ENCODE measurements around the gene RERE.

DNA sequence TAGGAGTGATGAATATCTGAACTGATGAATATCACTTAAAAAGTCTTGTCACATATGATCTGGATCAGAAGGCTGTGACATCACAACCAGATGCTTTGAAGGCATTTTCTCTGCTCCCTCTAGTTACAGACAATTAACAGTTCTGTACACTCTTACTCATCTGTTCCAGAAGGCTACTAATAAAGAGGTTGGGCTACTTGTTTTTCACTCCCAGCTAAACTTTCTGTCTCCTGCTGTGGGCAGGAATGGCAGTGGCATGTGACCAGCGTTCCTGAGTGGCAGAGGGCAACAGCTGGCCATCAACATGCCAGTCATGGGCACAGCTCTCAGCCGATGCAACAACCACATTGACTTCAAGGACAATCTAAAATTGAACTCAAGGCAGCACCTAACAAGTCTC lies 432.9 kb downstream of the RERE start:
- TF ChIP-seq POLR2A (IDR thresholded peaks at IDR 0.05) (no peak), EP300 (IDR thresholded peaks at IDR 0.05) (no peak)
- TF ChIP-seq, protein P1, sequence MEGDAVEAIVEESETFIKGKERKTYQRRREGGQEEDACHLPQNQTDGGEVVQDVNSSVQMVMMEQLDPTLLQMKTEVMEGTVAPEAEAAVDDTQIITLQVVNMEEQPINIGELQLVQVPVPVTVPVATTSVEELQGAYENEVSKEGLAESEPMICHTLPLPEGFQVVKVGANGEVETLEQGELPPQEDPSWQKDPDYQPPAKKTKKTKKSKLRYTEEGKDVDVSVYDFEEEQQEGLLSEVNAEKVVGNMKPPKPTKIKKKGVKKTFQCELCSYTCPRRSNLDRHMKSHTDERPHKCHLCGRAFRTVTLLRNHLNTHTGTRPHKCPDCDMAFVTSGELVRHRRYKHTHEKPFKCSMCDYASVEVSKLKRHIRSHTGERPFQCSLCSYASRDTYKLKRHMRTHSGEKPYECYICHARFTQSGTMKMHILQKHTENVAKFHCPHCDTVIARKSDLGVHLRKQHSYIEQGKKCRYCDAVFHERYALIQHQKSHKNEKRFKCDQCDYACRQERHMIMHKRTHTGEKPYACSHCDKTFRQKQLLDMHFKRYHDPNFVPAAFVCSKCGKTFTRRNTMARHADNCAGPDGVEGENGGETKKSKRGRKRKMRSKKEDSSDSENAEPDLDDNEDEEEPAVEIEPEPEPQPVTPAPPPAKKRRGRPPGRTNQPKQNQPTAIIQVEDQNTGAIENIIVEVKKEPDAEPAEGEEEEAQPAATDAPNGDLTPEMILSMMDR (IDR thresholded peaks at IDR 0.05), result no peak
